GM12878 (cell line): ENCODE results near the gene CHST2. TPM values are rescaled to one million over a fixed set of nuclear protein-coding genes. Genes with fewer than 3 reads are reported as not detected.

Experiments
- ATAC-seq: fragments of 200-7000 bp; cut with Tn5 transposase; 3 replicates; pipeline ENCODE4 v1.9.1; 2020; ENCODE audit warnings: mild to moderate bottlenecking, moderate library complexity
- BruUV-seq: library from RNA; stranded (reverse); fragments of 400-500 nt; replicated peaks from 2 replicates; lab custom pipeline; 2021; lab: Mats Ljungman, UMichigan
- CTCF ChIA-PET: fragments of 300-600 bp; sonication (Branson Sonifier 250); formaldehyde crosslinking; extraction: SDS; loops from one replicate; lab custom pipeline; 2021; ENCODE audit warnings: inconsistent platforms; lab: Yijun Ruan, JAX
- POLR2A ChIA-PET: fragments of 350-600 bp; formaldehyde crosslinking; extraction: SDS; loops from one replicate; lab custom pipeline; 2021; ENCODE audit warnings: inconsistent platforms; lab: Charles Lee
- RAD21 ChIA-PET: fragments of 300-600 bp; sonication (Branson Sonifier 250); formaldehyde crosslinking; loops from one replicate; lab custom pipeline; 2023; ENCODE audit warnings: antibody characterized with exemption; ENCODE audit not compliant: unreplicated experiment; lab: Charles Lee
- SMC1A ChIA-PET: fragments of 300-600 bp; sonication (Branson Sonifier 250); formaldehyde crosslinking; loops from one replicate; lab custom pipeline; 2023; ENCODE audit not compliant: unreplicated experiment, uncharacterized antibody; lab: Charles Lee
- DNase-seq: peaks from one replicate; pipeline ENCODE4 v3.0.0-alpha.2; 2011; ENCODE audit warnings: low read depth, low spot score
- FAIRE-seq: peaks from 3 replicates; lab custom pipeline; 2011; peaks lifted over from hg19 to GRCh38; lab: Jason Lieb, UNC
- H2AFZ ChIP-seq: 2 replicates; pipeline ENCODE4 v1.6.0; 2011; ENCODE audit warnings: low read depth, low read length, control low read depth; ENCODE audit not compliant: control insufficient read depth
- H3K27ac ChIP-seq: 2 replicates; pipeline ENCODE4 v1.5.1; 2011; ENCODE audit warnings: control low read depth; ENCODE audit not compliant: control insufficient read depth, insufficient read depth
- H3K27me3 ChIP-seq, 2 experiments: replicated peaks in 1 of 2; 2 replicates each; pipeline versions ENCODE4 v1.6.0 to v1.6.1; 2011; ENCODE audit warnings: low read length in 1 of 2; ENCODE audit not compliant: control insufficient read depth in 2 of 2, insufficient read depth in 2 of 2
- H3K36me3 ChIP-seq, 2 experiments: 2 replicates each; pipeline ENCODE4 v1.5.1; 2011; ENCODE audit warnings: low read length in 1 of 2; ENCODE audit not compliant: control insufficient read depth in 2 of 2, insufficient read depth in 2 of 2
- H3K4me1 ChIP-seq: 2 replicates; pipeline ENCODE4 v1.6.1; 2011; ENCODE audit warnings: mild to moderate bottlenecking, low read length, moderate library complexity, mixed read lengths; ENCODE audit not compliant: control insufficient read depth, insufficient read depth
- H3K4me2 ChIP-seq: 2 replicates; pipeline ENCODE4 v1.6.0; 2011; ENCODE audit warnings: control low read depth; ENCODE audit not compliant: control insufficient read depth, insufficient read depth
- H3K4me3 ChIP-seq: fragments of 200-600 bp; sonication (generic); 2 replicates; pipeline ENCODE4 v1.5.1; 2016
- H3K79me2 ChIP-seq: 2 replicates; pipeline ENCODE4 v1.6.0; 2011; ENCODE audit warnings: low read length; ENCODE audit not compliant: control insufficient read depth, insufficient read depth
- H3K9ac ChIP-seq: 2 replicates; pipeline ENCODE4 v1.8.0; 2011; ENCODE audit warnings: low read length, control low read depth, mixed read lengths; ENCODE audit not compliant: control insufficient read depth, insufficient read depth
- H3K9me3 ChIP-seq: replicated peaks from 3 replicates; pipeline ENCODE4 v1.5.1; 2011; ENCODE audit warnings: mild to moderate bottlenecking, low read length; ENCODE audit not compliant: control insufficient read depth, insufficient read depth
- H4K20me1 ChIP-seq: 2 replicates; pipeline ENCODE4 v1.6.0; 2011; ENCODE audit not compliant: control insufficient read depth, insufficient read depth
- ATF2 ChIP-seq: IDR thresholded peaks from 2 replicates; pipeline ENCODE4 v1.6.1; 2012; ENCODE audit warnings: low read length, inconsistent platforms
- ATF7 ChIP-seq: fragments of 450-650 bp; IDR thresholded peaks from 2 replicates; pipeline ENCODE4 v1.6.1; 2016; ENCODE audit warnings: low read depth, mild to moderate bottlenecking
- CHD2 ChIP-seq: IDR thresholded peaks from 2 replicates; pipeline ENCODE4 v1.6.1; 2011; ENCODE audit warnings: low read depth, low read length, improper control_type of control experiment, borderline replicate concordance
- CREM ChIP-seq: IDR thresholded peaks from 2 replicates; pipeline ENCODE4 v1.6.1; 2014; ENCODE audit warnings: antibody characterized with exemption, low read depth
- E2F8 ChIP-seq: fragments of 450-650 bp; IDR thresholded peaks from 2 replicates; pipeline ENCODE4 v1.6.1; 2018; ENCODE audit warnings: mild to moderate bottlenecking, low read depth, moderate library complexity; ENCODE audit not compliant: partially characterized antibody
- HDAC6 ChIP-seq: fragments of 200-600 bp; sonication (generic); IDR thresholded peaks from one replicate; pipeline ENCODE4 v1.8.0; 2017; ENCODE audit warnings: antibody characterized with exemption; ENCODE audit not compliant: unreplicated experiment
- IRF4 ChIP-seq: IDR thresholded peaks from 2 replicates; pipeline ENCODE4 v1.6.1; 2011; ENCODE audit warnings: low read depth, low read length
- KLF5 ChIP-seq: fragments of 450-650 bp; IDR thresholded peaks from 2 replicates; pipeline ENCODE4 v1.6.1; 2014; ENCODE audit warnings: mild to moderate bottlenecking; ENCODE audit not compliant: partially characterized antibody
- RB1 ChIP-seq: fragments of 450-650 bp; formaldehyde crosslinking; IDR thresholded peaks from 2 replicates; pipeline ENCODE4 v1.6.1; 2017; ENCODE audit warnings: mild to moderate bottlenecking, borderline replicate concordance
- SMAD1 ChIP-seq: fragments of 450-650 bp; IDR thresholded peaks from 2 replicates; pipeline ENCODE4 v1.6.1; 2018; ENCODE audit warnings: mild to moderate bottlenecking, low read depth; ENCODE audit not compliant: partially characterized antibody
- SREBF1 ChIP-seq: IDR thresholded peaks from 2 replicates; pipeline ENCODE4 v1.6.1; 2012; ENCODE audit warnings: mild to moderate bottlenecking, low read length
- SUPT20H ChIP-seq: IDR thresholded peaks from 2 replicates; pipeline ENCODE4 v1.6.1; 2011; ENCODE audit warnings: low read depth, mild to moderate bottlenecking, low read length, moderate library complexity, borderline replicate concordance; ENCODE audit not compliant: control insufficient read depth
- SUZ12 ChIP-seq: fragments of 200-600 bp; sonication (generic); IDR thresholded peaks from one replicate; pipeline ENCODE4 v1.6.1; 2018; ENCODE audit warnings: antibody characterized with exemption, mild to moderate bottlenecking; ENCODE audit not compliant: unreplicated experiment
- TCF3 ChIP-seq: IDR thresholded peaks from 2 replicates; pipeline ENCODE4 v1.6.1; 2012; ENCODE audit warnings: low read depth, mild to moderate bottlenecking, low read length, borderline replicate concordance; ENCODE audit not compliant: insufficient read depth
- WRNIP1 ChIP-seq: IDR thresholded peaks from 2 replicates; pipeline ENCODE4 v1.6.1; 2011; ENCODE audit warnings: low read depth, low read length, improper control_type of control experiment, borderline replicate concordance
- ZBTB4 ChIP-seq: fragments of 450-650 bp; formaldehyde crosslinking; IDR thresholded peaks from 2 replicates; pipeline ENCODE4 v1.4.0; 2022; ENCODE audit warnings: mild to moderate bottlenecking, moderate library complexity
- WGBS: methylation state at CpG from one replicate; pipeline ENCODE4 v1.1.6; 2016; ENCODE audit warnings: low lambda C conversion rate; ENCODE audit not compliant: insufficient replicate concordance, insufficient coverage; ENCODE audit errors: missing lambda C conversion rate; 5-methylcytosine and 5-hydroxymethylcytosine counted together
- in situ Hi-C: fragments of 300-500 bp; cut with MboI; formaldehyde crosslinking; loops from 9 replicates; pipeline ENCODE4 v1.14.3; 2018; ENCODE audit warnings: mixed read lengths
- intact Hi-C: fragments of 100-400 bp; cut with micrococcal nuclease; formaldehyde crosslinking; loops from one replicate; pipeline ENCODE4 v1.14.2; 2022; ENCODE audit not compliant: unreplicated experiment
- polyA plus RNA-seq, 11 experiments: library from polyadenylated mRNA; depleted of rRNA in 4 of 11; unstranded in 6 of 11; stranded (reverse) in 5 of 11; fragments of >200 nt; fragmentation: Nextera tagmentation in 4 of 11; fragmentation: Illumina TruSeq in 1 of 11; extraction: Ambion mirVana in 4 of 11; extraction: Trizol in 1 of 11; gene quantifications; 1 replicate in 1 of 11; 2 replicates in 10 of 11; pipeline versions ENCODE4 v1.2.1 to v1.2.3, GENCODE V29; 2011 to 2016; ENCODE audit warnings: inconsistent platforms in 2 of 11, missing spikeins in 2 of 11, low read depth in 1 of 11
- total RNA-seq, 4 experiments: library from RNA; depleted of rRNA in 3 of 4; stranded (reverse); fragments of >200 nt in 3 of 4; fragmentation: Illumina TruSeq in 1 of 4; extraction: Trizol in 1 of 4; gene quantifications; 2 replicates each; pipeline versions ENCODE4 v1.2.1 to v1.2.3, GENCODE V29; 2013 to 2021

CHST2 gene
- total and polyA plus RNA-seq, 10 of the 15 experiments (the other 5 are each of a cell fraction or from before 2014, with no cell fraction given): 1.6 to 37.2 (median 8.8) TPM

- FAIRE-seq: no peak
- ChIA-PET SMC1A (interaction anchor here (1.1 to 1.9 kb wide), 2 partner anchors 9 to 39 kb away, joined by 3 to 7 read pairs; no protein-coding TSS in a partner anchor), RAD21 (no interaction called here), CTCF (no interaction called here), POLR2A (interaction anchor here (0.5 kb wide), 1 partner anchor 38 kb away, joined by 5 read pairs; no protein-coding TSS in a partner anchor)
- DNase-seq: no peak
- Histone ChIP-seq H3K36me3 (no peaks in the 10 kb centered on the region), H4K20me1 (no peaks in the 10 kb centered on the region), H3K4me3 (no peak overlapping the region), H3K4me1 (no peaks in the 10 kb centered on the region), H3K27ac (no peak overlapping the region), H3K79me2 (no peaks in the 10 kb centered on the region), H3K9me3 (no peaks in the 10 kb centered on the region; the same call in 2 of the 3 replicates), H3K9ac (no peak overlapping the region), H3K27me3 (no peaks in the 10 kb centered on the region), H3K4me2 (no peak overlapping the region), H2AFZ (no peak overlapping the region)
- ATAC-seq: no peak
- WGBS: 80% methylated on average over 6 of the region's 6 CpGs
- intact Hi-C loops: no loop called here
- BruUV-seq: no TSS peak
- in situ Hi-C loops: no loop called here
- TF ChIP-seq ATF2: no peak
- TF ChIP-seq TCF3: no peak
- no peak for TF ChIP-seq SREBF1
- TF ChIP-seq WRNIP1: no peak
- TF ChIP-seq CREM: no peak
- no peak for TF ChIP-seq ZBTB4 (CRISPR knock-in tag)
- TF ChIP-seq IRF4: no peak
- TF ChIP-seq E2F8: no peak
- no peak for TF ChIP-seq RB1
- TF ChIP-seq SUPT20H: no peak
- no peak for TF ChIP-seq CHD2
- TF ChIP-seq SUZ12: no peak
- TF ChIP-seq ATF7: no peak
- no peak for TF ChIP-seq SMAD1
- TF ChIP-seq HDAC6: no peak
- no peak for TF ChIP-seq KLF5
- TF ChIP-seq, all 136 proteins: peak for 0
Measured at GRCh38 chr3:143071776-143072175, 47.8 kb upstream of the CHST2 start.
